Measurements from ENCODE around the gene GAL. TPM values are rescaled to one million over a fixed set of nuclear protein-coding genes. Genes with fewer than 3 reads are reported as not detected.

GAL gene
- total RNA-seq, 1 donor from 2014 or later: 1.5 TPM

DNA sequence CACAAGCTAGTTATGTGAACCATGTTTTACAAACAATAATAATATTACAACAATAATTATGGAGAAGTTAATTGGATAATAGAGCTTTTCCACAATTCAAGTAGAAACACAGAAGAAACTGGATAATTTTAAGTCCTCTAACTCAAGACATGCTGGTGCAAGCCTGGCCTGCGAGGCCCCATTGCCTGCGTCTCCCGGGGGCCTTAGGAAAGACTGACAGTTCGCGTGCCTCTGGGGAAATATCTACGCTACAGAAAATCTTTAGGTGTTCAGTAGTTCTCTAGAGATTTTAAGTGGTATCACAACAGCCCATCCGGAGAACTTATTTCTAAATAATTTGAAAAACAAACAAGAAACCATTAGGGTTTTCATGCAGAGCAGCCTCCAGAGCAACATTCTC, 23.2 kb downstream of the GAL start:
- TF ChIP-seq, protein P1, sequence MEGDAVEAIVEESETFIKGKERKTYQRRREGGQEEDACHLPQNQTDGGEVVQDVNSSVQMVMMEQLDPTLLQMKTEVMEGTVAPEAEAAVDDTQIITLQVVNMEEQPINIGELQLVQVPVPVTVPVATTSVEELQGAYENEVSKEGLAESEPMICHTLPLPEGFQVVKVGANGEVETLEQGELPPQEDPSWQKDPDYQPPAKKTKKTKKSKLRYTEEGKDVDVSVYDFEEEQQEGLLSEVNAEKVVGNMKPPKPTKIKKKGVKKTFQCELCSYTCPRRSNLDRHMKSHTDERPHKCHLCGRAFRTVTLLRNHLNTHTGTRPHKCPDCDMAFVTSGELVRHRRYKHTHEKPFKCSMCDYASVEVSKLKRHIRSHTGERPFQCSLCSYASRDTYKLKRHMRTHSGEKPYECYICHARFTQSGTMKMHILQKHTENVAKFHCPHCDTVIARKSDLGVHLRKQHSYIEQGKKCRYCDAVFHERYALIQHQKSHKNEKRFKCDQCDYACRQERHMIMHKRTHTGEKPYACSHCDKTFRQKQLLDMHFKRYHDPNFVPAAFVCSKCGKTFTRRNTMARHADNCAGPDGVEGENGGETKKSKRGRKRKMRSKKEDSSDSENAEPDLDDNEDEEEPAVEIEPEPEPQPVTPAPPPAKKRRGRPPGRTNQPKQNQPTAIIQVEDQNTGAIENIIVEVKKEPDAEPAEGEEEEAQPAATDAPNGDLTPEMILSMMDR (IDR thresholded peaks at IDR 0.05; ENCODE audit: unreplicated experiment): no peak
- no peak for DNase-seq (ENCODE audit: low spot score, unreplicated experiment)
- peaks cover 2% of the 10 kb centered on the region for H3K36me3 Mint-ChIP-seq (ENCODE audit: insufficient read depth)
- no peaks in the 10 kb centered on the region for H3K9me3 Mint-ChIP-seq (ENCODE audit: low read depth)
- no peak overlapping the region for H3K4me3 Mint-ChIP-seq (ENCODE audit: low read depth)
- no peak overlapping the region for H3K27ac Mint-ChIP-seq
- peaks cover 21% of the 10 kb centered on the region for H3K27me3 Mint-ChIP-seq
- no peaks in the 10 kb centered on the region for H3K4me1 Mint-ChIP-seq (ENCODE audit: low read depth)

DNA sequence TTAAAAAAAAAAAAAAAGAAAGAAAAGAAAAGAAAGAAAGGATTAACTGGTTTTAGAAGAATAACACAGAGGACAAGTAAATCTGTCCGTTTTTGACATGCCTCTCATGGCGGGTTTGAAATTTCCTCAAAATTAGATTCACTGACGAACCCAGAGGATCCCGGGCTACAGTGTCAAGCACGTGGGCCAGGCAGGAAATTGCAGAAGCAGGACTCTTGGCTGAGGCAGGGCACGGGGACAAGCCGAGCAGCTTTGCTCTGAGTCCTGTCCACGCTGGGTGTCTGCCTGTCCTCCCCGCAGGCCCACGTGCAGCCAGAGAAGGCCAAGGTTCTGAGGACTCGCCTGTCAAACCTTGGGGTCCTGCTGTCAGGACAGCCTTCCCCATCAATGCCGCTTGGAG, 24.7 kb downstream of the GAL start:
- peaks cover 2% of the 10 kb centered on the region for H3K36me3 Mint-ChIP-seq (ENCODE audit: insufficient read depth)
- no peak overlapping the region for H3K27ac Mint-ChIP-seq
- DNase-seq (ENCODE audit: low spot score, unreplicated experiment): no peak
- H3K4me3 Mint-ChIP-seq (ENCODE audit: low read depth): no peak overlapping the region
- H3K27me3 Mint-ChIP-seq: peaks cover 13% of the 10 kb centered on the region
- no peaks in the 10 kb centered on the region for H3K9me3 Mint-ChIP-seq (ENCODE audit: low read depth)
- H3K4me1 Mint-ChIP-seq (ENCODE audit: low read depth): no peaks in the 10 kb centered on the region
- TF ChIP-seq, protein P1 (IDR thresholded peaks at IDR 0.05; ENCODE audit: unreplicated experiment): no peak

GRCh38 chr11:68710409-68710808, 26.1 kb downstream of the GAL start:
- peaks cover 2% of the 10 kb centered on the region for H3K36me3 Mint-ChIP-seq (ENCODE audit: insufficient read depth)
- peaks cover 5% of the 10 kb centered on the region for H3K27me3 Mint-ChIP-seq
- H3K4me1 Mint-ChIP-seq (ENCODE audit: low read depth): no peaks in the 10 kb centered on the region
- no peak overlapping the region for H3K4me3 Mint-ChIP-seq (ENCODE audit: low read depth)
- H3K9me3 Mint-ChIP-seq (ENCODE audit: low read depth): no peaks in the 10 kb centered on the region
- TF ChIP-seq, protein P1 (IDR thresholded peaks at IDR 0.05; ENCODE audit: unreplicated experiment): no peak
- no peak overlapping the region for H3K27ac Mint-ChIP-seq
- DNase-seq (ENCODE audit: low spot score, unreplicated experiment): no peak

DNA sequence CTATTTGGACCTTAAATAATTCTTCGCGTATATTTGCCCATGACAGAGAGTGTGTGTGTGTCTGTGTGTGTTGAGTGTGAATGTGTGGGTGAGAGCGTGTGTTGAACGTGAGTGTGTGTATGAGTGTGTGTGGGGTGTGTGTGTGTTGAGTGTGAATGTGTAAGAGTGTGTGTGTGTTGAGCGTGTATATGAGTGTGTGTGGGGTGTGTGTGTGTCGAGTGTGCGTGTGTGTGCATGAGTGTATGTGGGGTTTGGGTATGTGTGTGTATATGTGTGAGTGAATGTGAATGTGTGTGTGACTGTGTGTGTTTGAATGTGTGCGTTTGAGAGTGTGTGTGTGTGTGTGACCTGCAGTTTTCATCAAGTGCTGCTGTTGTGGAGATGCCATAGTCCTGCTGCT, 26.8 kb downstream of the GAL start:
- H3K36me3 Mint-ChIP-seq (ENCODE audit: insufficient read depth): peaks cover under 1% of the 10 kb centered on the region
- H3K27ac Mint-ChIP-seq: no peak overlapping the region
- TF ChIP-seq, protein P1 (IDR thresholded peaks at IDR 0.05; ENCODE audit: unreplicated experiment): no peak
- no peaks in the 10 kb centered on the region for H3K4me1 Mint-ChIP-seq (ENCODE audit: low read depth)
- no peak for DNase-seq (ENCODE audit: low spot score, unreplicated experiment)
- no peak overlapping the region for H3K4me3 Mint-ChIP-seq (ENCODE audit: low read depth)
- H3K9me3 Mint-ChIP-seq (ENCODE audit: low read depth): no peaks in the 10 kb centered on the region
- H3K27me3 Mint-ChIP-seq: peaks cover under 1% of the 10 kb centered on the region

DNA sequence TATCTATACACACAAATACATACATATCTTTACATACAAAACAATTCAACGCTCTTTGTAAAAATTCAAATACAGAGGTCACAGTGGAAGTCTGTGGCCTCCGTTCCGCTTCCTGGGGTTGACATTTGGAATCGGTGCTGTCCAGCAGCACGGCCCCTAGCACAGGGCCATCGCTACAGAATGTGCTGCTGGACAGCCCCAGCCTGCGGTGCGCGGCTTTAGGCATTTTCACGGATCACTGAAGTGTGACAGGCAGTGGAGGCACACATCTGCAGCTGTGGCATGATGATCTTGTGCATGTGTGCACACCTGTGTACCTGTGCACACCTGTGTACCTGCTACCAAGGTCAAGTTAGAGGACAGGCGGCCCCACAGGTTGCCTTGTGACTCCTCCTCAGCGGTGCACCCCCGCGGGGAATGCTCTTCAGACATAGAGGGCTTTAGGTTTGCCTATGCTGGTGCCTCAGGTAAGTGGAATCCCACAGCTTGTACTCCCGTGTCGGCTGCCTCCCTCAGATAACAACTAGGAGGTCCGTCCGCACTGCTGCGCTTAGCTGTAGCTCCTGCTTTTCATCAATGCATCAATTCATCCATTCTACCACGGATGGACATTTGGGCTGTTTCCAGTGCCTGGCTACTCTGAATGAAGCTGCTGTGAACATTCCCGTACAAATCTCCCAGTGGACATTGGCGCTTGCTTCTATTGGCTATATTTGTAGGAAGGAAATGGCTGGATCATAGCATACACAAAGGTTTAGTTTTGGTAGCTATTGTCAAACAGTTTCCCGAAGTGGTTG, 29.9 kb downstream of the GAL start:
- no peak overlapping the region for H3K4me3 Mint-ChIP-seq (ENCODE audit: low read depth)
- H3K4me1 Mint-ChIP-seq (ENCODE audit: low read depth): no peaks in the 10 kb centered on the region
- H3K27ac Mint-ChIP-seq: peak overlapping the region; percentile 57
- peaks cover 4% of the 10 kb centered on the region for H3K36me3 Mint-ChIP-seq (ENCODE audit: insufficient read depth)
- no peaks in the 10 kb centered on the region for H3K27me3 Mint-ChIP-seq
- peaks cover 4% of the 10 kb centered on the region for H3K9me3 Mint-ChIP-seq (ENCODE audit: low read depth)
- TF ChIP-seq, protein P1 (IDR thresholded peaks at IDR 0.05; ENCODE audit: unreplicated experiment): no peak
- DNase-seq (ENCODE audit: low spot score, unreplicated experiment): no peak

Measured in progenitor cell of endocrine pancreas (in vitro differentiated cells).